ENCODE measurements around the gene NRK.
"Not testable (repeated sequence)": the region's sequence is repeated elsewhere in the genome, so short reads cannot be mapped to it uniquely, and the experiment has no call there.

- TF ChIP-seq CTCF (conservative IDR thresholded peaks at IDR 0.05); ZFX (IDR thresholded peaks at IDR 0.05): not testable (repeated sequence)
Measured at GRCh38 chrX:105796877-105797276, 25.5 kb upstream of the NRK start.

Data from C4-2B (cell line).